SU-DHL-6 (cell line): ENCODE measurements around the gene ABR.

Source experiments
- EZH2phosphoT487 ChIP-seq: fragments of 200-600 bp; sonication (generic), shearing (Covaris generic); conservative IDR thresholded peaks from 2 replicates; pipeline ENCODE4 v1.6.1; 2018; ENCODE audit warnings: mild to moderate bottlenecking, antibody characterized with exemption, low read length, moderate library complexity, mixed read lengths
- TF ChIP-seq, protein P1 (sequence below): fragments of 200-600 bp; sonication (generic); IDR thresholded peaks from one replicate; pipeline ENCODE4 v1.5.1; 2017; ENCODE audit warnings: antibody characterized with exemption, mild to moderate bottlenecking, low read length, moderate library complexity; ENCODE audit not compliant: insufficient read depth, poor library complexity, severe bottlenecking

DNA sequence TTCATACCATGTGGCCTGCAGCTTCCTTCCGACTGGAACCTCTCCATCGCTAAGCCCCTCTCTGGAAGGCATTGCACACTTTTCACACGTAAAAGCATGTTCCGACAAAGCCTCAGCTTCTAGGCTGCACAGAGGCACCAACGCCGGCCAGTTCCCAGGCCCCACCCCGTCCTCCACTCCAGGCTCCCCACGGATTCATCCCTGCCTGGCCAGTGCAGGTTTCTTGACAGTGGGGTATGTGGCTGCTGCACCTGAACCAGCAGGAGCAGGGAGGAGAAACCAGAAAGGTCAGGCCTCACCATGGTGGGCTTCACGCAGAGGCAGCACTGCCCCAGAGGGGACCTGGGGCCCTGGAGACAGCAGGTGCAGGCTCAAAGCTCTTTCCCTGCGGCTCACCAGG lies 168.6 kb downstream of the ABR start:
- TF ChIP-seq, protein P1, sequence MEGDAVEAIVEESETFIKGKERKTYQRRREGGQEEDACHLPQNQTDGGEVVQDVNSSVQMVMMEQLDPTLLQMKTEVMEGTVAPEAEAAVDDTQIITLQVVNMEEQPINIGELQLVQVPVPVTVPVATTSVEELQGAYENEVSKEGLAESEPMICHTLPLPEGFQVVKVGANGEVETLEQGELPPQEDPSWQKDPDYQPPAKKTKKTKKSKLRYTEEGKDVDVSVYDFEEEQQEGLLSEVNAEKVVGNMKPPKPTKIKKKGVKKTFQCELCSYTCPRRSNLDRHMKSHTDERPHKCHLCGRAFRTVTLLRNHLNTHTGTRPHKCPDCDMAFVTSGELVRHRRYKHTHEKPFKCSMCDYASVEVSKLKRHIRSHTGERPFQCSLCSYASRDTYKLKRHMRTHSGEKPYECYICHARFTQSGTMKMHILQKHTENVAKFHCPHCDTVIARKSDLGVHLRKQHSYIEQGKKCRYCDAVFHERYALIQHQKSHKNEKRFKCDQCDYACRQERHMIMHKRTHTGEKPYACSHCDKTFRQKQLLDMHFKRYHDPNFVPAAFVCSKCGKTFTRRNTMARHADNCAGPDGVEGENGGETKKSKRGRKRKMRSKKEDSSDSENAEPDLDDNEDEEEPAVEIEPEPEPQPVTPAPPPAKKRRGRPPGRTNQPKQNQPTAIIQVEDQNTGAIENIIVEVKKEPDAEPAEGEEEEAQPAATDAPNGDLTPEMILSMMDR = no peak
- no peak for TF ChIP-seq EZH2phosphoT487
